Mesangial cell (primary cell): ENCODE results near the gene IFITM5. TPM values are rescaled to one million over a fixed set of nuclear protein-coding genes. Genes with fewer than 3 reads are reported as not detected.

Experiments used
- total RNA-seq: library from RNA; depleted of rRNA; stranded (reverse); fragments of >200 nt; gene quantifications from 2 replicates; pipeline ENCODE4 v1.2.3, GENCODE V29; 2015

Gene IFITM5
- not detected in 2 replicates for total RNA-seq

DNA sequence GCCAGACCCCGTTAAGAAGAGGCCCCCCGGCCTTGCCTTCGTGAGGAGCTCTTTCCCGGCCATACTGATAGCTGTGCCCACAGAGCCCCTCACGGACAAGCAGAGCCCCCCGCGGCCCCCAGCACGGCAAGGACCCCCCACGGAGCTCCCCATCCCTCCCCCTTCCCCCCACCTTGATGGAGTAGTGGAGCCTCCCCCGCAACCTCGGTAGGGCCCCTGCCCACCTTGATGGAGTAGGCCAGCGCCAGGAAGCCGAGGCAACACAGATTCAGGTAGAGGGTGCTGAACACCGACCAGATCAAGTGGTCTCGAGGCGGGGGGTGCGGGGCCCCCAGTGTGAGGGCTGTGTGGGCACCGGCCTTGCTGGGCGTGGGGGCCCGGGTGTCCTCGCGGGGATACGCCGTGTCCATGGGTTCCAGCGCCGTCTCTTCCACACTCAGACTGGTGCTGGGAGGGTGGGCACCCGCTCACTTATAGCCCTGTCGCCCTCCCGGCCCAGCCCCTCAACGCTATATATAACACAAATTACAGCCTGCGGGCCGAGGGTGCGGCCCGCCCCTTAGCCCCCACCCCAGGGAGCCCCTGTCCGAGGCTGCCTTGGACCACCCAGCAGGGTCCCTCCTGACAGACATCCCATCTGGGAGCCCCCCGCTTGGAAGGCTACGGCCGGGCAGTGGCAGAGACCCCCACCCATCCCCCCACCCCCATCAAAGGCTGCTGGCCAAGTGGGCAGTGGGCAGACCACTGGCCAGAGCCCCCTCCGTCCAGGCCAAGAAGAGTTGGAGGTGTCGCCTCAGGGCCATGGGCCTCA is at the start of gene IFITM5:
Gene IFITM5, minus strand, starts transcription at position 446 of the 811 bp plus-strand sequence. Its CDS starts 36 bp downstream, at position 410.

DNA sequence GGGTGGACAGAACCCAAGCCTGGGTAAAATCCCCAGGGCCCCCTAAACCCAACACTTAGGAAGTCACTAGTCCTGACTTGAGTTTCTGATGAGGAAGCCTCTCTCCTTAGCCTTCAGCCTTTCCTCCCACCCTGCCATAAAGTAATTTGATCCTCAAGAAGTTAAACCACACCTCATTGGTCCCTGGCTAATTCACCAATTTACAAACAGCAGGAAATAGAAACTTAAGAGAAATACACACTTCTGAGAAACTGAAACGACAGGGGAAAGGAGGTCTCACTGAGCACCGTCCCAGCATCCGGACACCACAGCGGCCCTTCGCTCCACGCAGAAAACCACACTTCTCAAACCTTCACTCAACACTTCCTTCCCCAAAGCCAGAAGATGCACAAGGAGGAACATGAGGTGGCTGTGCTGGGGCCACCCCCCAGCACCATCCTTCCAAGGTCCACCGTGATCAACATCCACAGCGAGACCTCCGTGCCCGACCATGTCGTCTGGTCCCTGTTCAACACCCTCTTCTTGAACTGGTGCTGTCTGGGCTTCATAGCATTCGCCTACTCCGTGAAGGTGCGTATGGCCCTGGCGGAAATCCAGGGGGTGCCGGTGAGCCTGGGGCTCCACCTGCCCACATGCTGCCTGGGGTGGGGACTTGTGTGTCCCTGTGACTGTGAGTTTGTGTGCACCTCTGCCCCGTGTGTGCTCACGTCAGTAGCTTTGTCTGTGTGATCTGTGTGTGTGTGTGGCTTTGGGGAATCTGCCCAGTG is 14.6 kb upstream of the IFITM5 start, which contains the start of gene IFITM1:
Gene IFITM1, plus strand, starts transcription at position 254 of the 767 bp plus-strand sequence. Its CDS starts 131 bp downstream, at position 385.

DNA sequence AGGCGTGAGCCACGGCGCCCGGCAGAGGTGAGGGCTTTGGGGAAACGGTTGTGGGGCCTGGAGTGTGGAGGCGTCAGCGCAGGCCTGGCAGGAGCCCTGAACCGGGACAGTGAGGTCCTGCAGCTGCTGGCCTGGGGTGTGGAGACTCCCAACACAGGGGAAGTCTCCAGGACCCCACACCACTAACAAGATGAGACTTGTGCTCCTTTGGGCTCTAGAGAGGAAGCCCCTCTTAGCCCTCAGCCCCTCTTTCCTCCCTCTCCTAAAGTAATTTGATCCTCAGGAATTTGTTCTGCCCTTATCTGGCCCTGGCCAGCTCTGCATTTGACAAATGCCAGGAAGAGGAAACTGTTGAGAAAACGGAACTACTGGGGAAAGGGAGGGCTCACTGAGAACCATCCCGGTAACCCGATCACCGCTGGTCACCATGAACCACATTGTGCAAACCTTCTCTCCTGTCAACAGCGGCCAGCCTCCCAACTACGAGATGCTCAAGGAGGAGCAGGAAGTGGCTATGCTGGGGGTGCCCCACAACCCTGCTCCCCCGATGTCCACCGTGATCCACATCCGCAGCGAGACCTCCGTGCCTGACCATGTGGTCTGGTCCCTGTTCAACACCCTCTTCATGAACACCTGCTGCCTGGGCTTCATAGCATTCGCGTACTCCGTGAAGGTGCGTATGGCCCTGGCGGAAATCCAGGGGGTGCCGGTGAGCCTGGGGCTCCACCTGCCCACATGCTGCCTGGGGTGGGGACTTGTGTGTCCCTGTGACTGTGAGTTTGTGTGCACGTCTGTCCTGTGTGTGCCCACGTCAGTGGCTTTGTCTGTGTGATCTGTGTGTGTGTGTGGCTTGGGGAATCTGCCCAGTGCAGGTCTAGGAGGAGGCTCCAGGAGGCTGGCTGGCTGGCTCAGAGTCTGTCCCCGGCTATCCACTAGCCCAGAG is 8.7 kb upstream of the IFITM5 start, which contains the start of gene IFITM2:
Gene IFITM2, plus strand, starts transcription at position 51 of the 943 bp plus-strand sequence. Its CDS starts 377 bp downstream, at position 428.

DNA sequence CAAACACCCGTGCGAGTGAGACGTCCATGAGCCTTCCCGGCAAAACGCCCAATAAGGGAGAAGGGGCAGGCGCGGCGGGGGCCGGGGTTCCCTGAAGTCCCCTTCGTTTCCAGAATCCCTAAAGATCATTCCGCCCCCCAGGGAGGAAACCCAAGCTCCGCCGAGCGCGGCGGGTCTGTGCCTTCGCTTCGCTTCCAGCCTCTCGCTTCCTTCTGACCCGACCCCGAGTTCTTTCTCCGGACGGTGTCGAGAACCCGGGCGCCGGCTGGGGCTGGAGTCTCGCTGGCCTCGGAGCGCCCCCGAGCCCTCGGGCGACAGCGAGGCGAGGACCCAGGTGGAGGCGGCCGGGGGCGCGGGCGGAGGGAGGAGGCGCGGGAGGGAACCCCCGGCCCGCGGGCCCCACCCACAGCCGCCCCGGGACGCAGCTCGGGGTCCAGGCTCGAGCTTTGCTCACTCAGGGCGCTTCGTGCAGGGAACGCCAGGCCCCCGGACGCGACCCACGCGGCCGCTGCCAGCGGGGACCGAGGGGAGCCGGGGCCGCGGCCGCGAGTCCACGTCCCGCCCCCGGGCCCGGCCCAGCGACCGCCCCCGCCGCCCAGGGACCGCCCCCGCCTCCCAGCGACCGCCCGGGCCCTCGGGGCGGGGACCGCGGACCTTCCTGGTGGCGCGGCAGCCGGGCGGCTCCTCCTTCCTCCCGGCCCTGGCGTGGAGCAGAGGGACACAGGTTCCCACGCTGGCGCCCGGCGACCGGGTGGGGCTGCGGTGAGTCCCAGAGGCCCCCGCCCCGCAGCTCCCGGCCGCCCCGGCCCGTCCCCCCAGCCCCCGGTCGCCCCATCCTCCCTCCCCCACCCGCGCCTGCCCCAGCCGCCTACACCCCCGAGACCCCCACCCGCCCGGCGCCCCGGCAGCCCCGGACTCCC is 10.6 kb downstream of the IFITM5 start, which contains the start of gene PGGHG:
Gene PGGHG, plus strand, starts transcription at position 649 of the 920 bp plus-strand sequence. CDS start 691 bp downstream, outside the sequence.

DNA sequence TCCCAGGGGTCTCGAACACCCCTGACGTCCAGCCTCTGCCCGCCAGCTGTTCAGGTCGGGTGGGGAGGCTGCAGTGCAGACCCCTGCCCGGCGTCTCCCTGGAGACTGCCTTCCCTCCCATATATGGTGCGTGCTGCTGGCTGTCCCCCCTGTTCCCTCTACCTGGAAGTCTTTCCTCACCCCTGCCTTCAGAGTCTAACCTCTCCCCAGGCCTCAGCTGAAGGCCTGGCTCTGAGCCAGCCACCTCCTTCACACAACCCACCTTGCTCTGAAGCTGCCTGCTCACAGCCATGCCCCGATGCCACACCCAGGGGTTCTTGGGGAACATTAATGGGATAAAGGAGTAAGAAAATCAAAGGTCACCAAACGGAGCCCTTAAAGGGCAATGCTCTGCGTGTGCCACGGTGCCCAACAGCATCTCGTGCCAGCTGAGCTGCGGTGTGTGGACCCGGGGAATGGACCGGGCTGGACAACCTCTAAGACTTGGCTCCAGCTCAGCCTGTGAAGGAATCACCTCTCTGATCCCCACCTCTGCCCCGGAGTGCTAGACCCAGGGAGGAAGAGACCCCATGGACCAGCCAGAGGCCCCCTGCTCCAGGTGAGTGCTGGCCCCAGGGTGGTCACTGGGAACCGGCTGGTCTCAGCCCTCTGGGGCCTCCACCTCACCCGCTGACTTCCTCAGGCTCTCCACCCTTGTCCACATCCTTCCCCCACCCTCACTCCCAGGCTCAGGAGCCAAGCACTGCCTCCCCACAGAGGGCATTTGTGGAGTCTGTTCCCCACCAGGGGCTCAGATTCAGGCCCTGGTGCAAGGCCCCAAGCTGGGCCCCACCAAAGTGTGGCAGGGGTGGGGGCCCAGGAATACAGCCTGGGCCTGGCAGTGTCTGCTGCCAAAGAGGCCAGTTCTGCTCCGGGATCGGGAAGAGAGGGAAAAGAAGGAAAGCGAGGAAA is 21.1 kb downstream of the IFITM5 start, which contains the start of gene NLRP6:
Gene NLRP6, plus strand, starts transcription at position 407 of the 951 bp plus-strand sequence. Its CDS starts 163 bp downstream, at position 570.

Other genes starting within 250 kb of the IFITM5 start
- 1.9 TPM in 1 of 2 replicates, not detected in the other for gene SCGB1C1, start 106.4 kb downstream of the IFITM5 start, total RNA-seq
- gene BET1L, start 92.1 kb downstream of the IFITM5 start, total RNA-seq: 19.2 and 28.1 TPM in 2 replicates
- gene RIC8A, start 91.8 kb downstream of the IFITM5 start, total RNA-seq: 126 and 147 TPM in 2 replicates
- gene SIRT3, start 63.2 kb downstream of the IFITM5 start, total RNA-seq: 8.0 and 27.6 TPM in 2 replicates
- 72.1 and 147 TPM in 2 replicates for gene PSMD13, start 62.5 kb downstream of the IFITM5 start, total RNA-seq
- gene NLRP6, start 21.1 kb downstream of the IFITM5 start, total RNA-seq: not detected in 2 replicates
- gene PGGHG, start 10.4 kb downstream of the IFITM5 start, total RNA-seq: 6.5 and 14.6 TPM in 2 replicates
- 141 and 628 TPM in 2 replicates for gene IFITM2, start 8.3 kb upstream of the IFITM5 start, total RNA-seq
- 12.9 and 305 TPM in 2 replicates for gene IFITM1, start 14.5 kb upstream of the IFITM5 start, total RNA-seq
- gene IFITM3, start 21.3 kb upstream of the IFITM5 start, total RNA-seq: 159 and 737 TPM in 2 replicates
- 13.9 and 21.6 TPM in 2 replicates for gene B4GALNT4, start 70.0 kb upstream of the IFITM5 start, total RNA-seq
- 3.3 and 8.2 TPM in 2 replicates for gene PKP3, start 94.7 kb upstream of the IFITM5 start, total RNA-seq
- 48.6 and 96.8 TPM in 2 replicates for gene SIGIRR, start 115.5 kb upstream of the IFITM5 start, total RNA-seq
- 3.1 and 15.8 TPM in 2 replicates for gene ANO9, start 142.5 kb upstream of the IFITM5 start, total RNA-seq
- 46.6 and 69.7 TPM in 2 replicates for gene PTDSS2, start 150.8 kb upstream of the IFITM5 start, total RNA-seq
- 265 and 319 TPM in 2 replicates for gene RNH1, start 207.7 kb upstream of the IFITM5 start, total RNA-seq
- gene HRAS, start 236.1 kb upstream of the IFITM5 start, total RNA-seq: 42.5 and 64.7 TPM in 2 replicates
- gene LRRC56, start 238.0 kb upstream of the IFITM5 start, total RNA-seq: 0.33 and 2.3 TPM in 2 replicates